ENCODE measurements around the gene ZNF653.

Gene ZNF653

GRCh38 chr19:11448923-11449554 lies 56.6 kb downstream of the ZNF653 start:
- Histone ChIP-seq H3K9ac (ENCODE audit: low read depth, low read length) (no peak overlapping the region), H3K9me3 (replicated peaks; ENCODE audit: low read length) (no peaks in the 10 kb centered on the region), H3K36me3 (ENCODE audit: insufficient read depth, low read length) (peaks cover 32% of the 10 kb centered on the region)

GRCh38 chr19:11448410-11448809 lies 57.2 kb downstream of the ZNF653 start:
- Histone ChIP-seq H3K4me2 (ENCODE audit: low read length) (no peak overlapping the region), H3K4me3 (ENCODE audit: low read length) (no peak overlapping the region)

More at GRCh38 chr19:11448923-11449554, 56.6 kb downstream of the ZNF653 start:
- no peaks in the 10 kb centered on the region for H3K27me3 ChIP-seq (ENCODE audit: control insufficient read depth, insufficient read depth, low read length)
- H3K4me2 ChIP-seq (ENCODE audit: low read length): no peak overlapping the region
- no peaks in the 10 kb centered on the region for H3K4me1 ChIP-seq (ENCODE audit: control insufficient read depth, insufficient read depth, low read length)
- no peak overlapping the region for H3K4me3 ChIP-seq (ENCODE audit: low read length)

GRCh38 chr19:11447347-11448262 lies 58.0 kb downstream of the ZNF653 start:
- Histone ChIP-seq H3K9me3 (replicated peaks; ENCODE audit: low read length) (no peaks in the 10 kb centered on the region), H3K4me3 (ENCODE audit: low read length) (no peak overlapping the region), H3K27me3 (ENCODE audit: control insufficient read depth, insufficient read depth, low read length) (no peaks in the 10 kb centered on the region), H3K4me1 (ENCODE audit: control insufficient read depth, insufficient read depth, low read length) (no peaks in the 10 kb centered on the region), H3K4me2 (ENCODE audit: low read length) (no peak overlapping the region), H3K9ac (ENCODE audit: low read depth, low read length) (no peak overlapping the region), H3K36me3 (ENCODE audit: insufficient read depth, low read length) (peaks cover 32% of the 10 kb centered on the region)

More at GRCh38 chr19:11448410-11448809, 57.2 kb downstream of the ZNF653 start:
- H3K9ac ChIP-seq (ENCODE audit: low read depth, low read length): no peak overlapping the region
- H3K4me1 ChIP-seq (ENCODE audit: control insufficient read depth, insufficient read depth, low read length): no peaks in the 10 kb centered on the region
- H3K9me3 ChIP-seq (replicated peaks; ENCODE audit: low read length): no peaks in the 10 kb centered on the region
- peaks cover 32% of the 10 kb centered on the region for H3K36me3 ChIP-seq (ENCODE audit: insufficient read depth, low read length)
- H3K27me3 ChIP-seq (ENCODE audit: control insufficient read depth, insufficient read depth, low read length): no peaks in the 10 kb centered on the region

GRCh38 chr19:11446652-11447301 lies 58.9 kb downstream of the ZNF653 start:
- no peak overlapping the region for H3K4me2 ChIP-seq (ENCODE audit: low read length)
- no peaks in the 10 kb centered on the region for H3K4me1 ChIP-seq (ENCODE audit: control insufficient read depth, insufficient read depth, low read length)
- H3K36me3 ChIP-seq (ENCODE audit: insufficient read depth, low read length): peaks cover 39% of the 10 kb centered on the region
- no peak overlapping the region for H3K4me3 ChIP-seq (ENCODE audit: low read length)
- H3K27me3 ChIP-seq (ENCODE audit: control insufficient read depth, insufficient read depth, low read length): no peaks in the 10 kb centered on the region
- H3K9ac ChIP-seq (ENCODE audit: low read depth, low read length): no peak overlapping the region
- H3K9me3 ChIP-seq (replicated peaks; ENCODE audit: low read length): no peaks in the 10 kb centered on the region

- H3K4me3 ChIP-seq (ENCODE audit: low read length): no peak overlapping the region
- H3K4me1 ChIP-seq (ENCODE audit: control insufficient read depth, insufficient read depth, low read length): no peaks in the 10 kb centered on the region
- no peak overlapping the region for H3K4me2 ChIP-seq (ENCODE audit: low read length)
- H3K9me3 ChIP-seq (replicated peaks; ENCODE audit: low read length): no peaks in the 10 kb centered on the region
- H3K36me3 ChIP-seq (ENCODE audit: insufficient read depth, low read length): peaks cover 43% of the 10 kb centered on the region
- no peaks in the 10 kb centered on the region for H3K27me3 ChIP-seq (ENCODE audit: control insufficient read depth, insufficient read depth, low read length)
- no peak overlapping the region for H3K9ac ChIP-seq (ENCODE audit: low read depth, low read length)
Observed at GRCh38 chr19:11446271-11446651, 59.4 kb downstream of the ZNF653 start.

GRCh38 chr19:11445141-11445540 lies 60.5 kb downstream of the ZNF653 start:
- H3K4me3 ChIP-seq (ENCODE audit: low read length): no peak overlapping the region
- no peak overlapping the region for H3K4me2 ChIP-seq (ENCODE audit: low read length)
- no peak overlapping the region for H3K9ac ChIP-seq (ENCODE audit: low read depth, low read length)
- H3K36me3 ChIP-seq (ENCODE audit: insufficient read depth, low read length): peaks cover 45% of the 10 kb centered on the region
- no peaks in the 10 kb centered on the region for H3K9me3 ChIP-seq (replicated peaks; ENCODE audit: low read length)
- no peaks in the 10 kb centered on the region for H3K27me3 ChIP-seq (ENCODE audit: control insufficient read depth, insufficient read depth, low read length)
- H3K4me1 ChIP-seq (ENCODE audit: control insufficient read depth, insufficient read depth, low read length): no peaks in the 10 kb centered on the region

GRCh38 chr19:11444059-11444458 lies 61.6 kb downstream of the ZNF653 start:
- Histone ChIP-seq H3K36me3 (ENCODE audit: insufficient read depth, low read length) (peaks cover 40% of the 10 kb centered on the region), H3K4me2 (ENCODE audit: low read length) (no peak overlapping the region), H3K9ac (ENCODE audit: low read depth, low read length) (no peak overlapping the region), H3K9me3 (replicated peaks; ENCODE audit: low read length) (no peaks in the 10 kb centered on the region), H3K27me3 (ENCODE audit: control insufficient read depth, insufficient read depth, low read length) (no peaks in the 10 kb centered on the region), H3K4me1 (ENCODE audit: control insufficient read depth, insufficient read depth, low read length) (no peaks in the 10 kb centered on the region), H3K4me3 (ENCODE audit: low read length) (no peak overlapping the region)

- H3K4me3 ChIP-seq (ENCODE audit: low read length): no peak overlapping the region
- no peaks in the 10 kb centered on the region for H3K9me3 ChIP-seq (replicated peaks; ENCODE audit: low read length)
- no peaks in the 10 kb centered on the region for H3K27me3 ChIP-seq (ENCODE audit: control insufficient read depth, insufficient read depth, low read length)
- H3K4me1 ChIP-seq (ENCODE audit: control insufficient read depth, insufficient read depth, low read length): peaks cover 12% of the 10 kb centered on the region
- peaks cover 34% of the 10 kb centered on the region for H3K36me3 ChIP-seq (ENCODE audit: insufficient read depth, low read length)
- no peak overlapping the region for H3K9ac ChIP-seq (ENCODE audit: low read depth, low read length)
- no peak overlapping the region for H3K4me2 ChIP-seq (ENCODE audit: low read length)
Observed at GRCh38 chr19:11437955-11438354, 67.7 kb downstream of the ZNF653 start.

GRCh38 chr19:11435833-11436313 lies 69.8 kb downstream of the ZNF653 start:
- H3K4me3 ChIP-seq (ENCODE audit: low read length): peak overlapping the region; percentile 90
- no peaks in the 10 kb centered on the region for H3K9me3 ChIP-seq (replicated peaks; ENCODE audit: low read length)

GRCh38 chr19:11435057-11435832 lies 70.4 kb downstream of the ZNF653 start, which contains the start of the genes ODAD3 and PRKCSH:
Gene ODAD3 (minus strand): TSS chr19:11435121. CDS start chr19:11435016, 105 bp downstream.
Gene PRKCSH (plus strand): TSS chr19:11435635. CDS start chr19:11436118, 483 bp downstream.
- Histone ChIP-seq H3K27me3 (ENCODE audit: control insufficient read depth, insufficient read depth, low read length) (no peaks in the 10 kb centered on the region), H3K4me2 (ENCODE audit: low read length) (peak within 1 kb of the TSS; percentile 94), H3K9me3 (replicated peaks; ENCODE audit: low read length) (no peaks in the 10 kb centered on the region), H3K4me1 (ENCODE audit: control insufficient read depth, insufficient read depth, low read length) (peaks cover 12% of the 10 kb centered on the region), H3K9ac (ENCODE audit: low read depth, low read length) (peak within 1 kb of the TSS; percentile 83), H3K36me3 (ENCODE audit: insufficient read depth, low read length) (peaks cover 16% of the 10 kb centered on the region), H3K4me3 (ENCODE audit: low read length) (peak within 1 kb of the TSS; percentile 90)

More at GRCh38 chr19:11435833-11436313, 69.8 kb downstream of the ZNF653 start:
- Histone ChIP-seq H3K36me3 (ENCODE audit: insufficient read depth, low read length) (peaks cover 18% of the 10 kb centered on the region), H3K4me2 (ENCODE audit: low read length) (peak overlapping the region; percentile 92), H3K9ac (ENCODE audit: low read depth, low read length) (peak overlapping the region; percentile 83), H3K27me3 (ENCODE audit: control insufficient read depth, insufficient read depth, low read length) (no peaks in the 10 kb centered on the region), H3K4me1 (ENCODE audit: control insufficient read depth, insufficient read depth, low read length) (peaks cover 12% of the 10 kb centered on the region)
